PC-3 (cell line): ENCODE data around the gene CRTAC1. TPM values are rescaled to one million over a fixed set of nuclear protein-coding genes. Genes with fewer than 3 reads are reported as not detected.

Experiments
- ATAC-seq: fragments of 200-7000 bp; cut with Tn5 transposase; 2 replicates; pipeline ENCODE4 v1.9.1; 2020; ENCODE audit warnings: mild to moderate bottlenecking, moderate library complexity
- BruUV-seq: library from RNA; stranded (reverse); fragments of 400-500 nt; replicated peaks from 2 replicates; lab custom pipeline; 2021; lab: Mats Ljungman, UMichigan
- CTCF ChIA-PET: fragments of 300-600 bp; sonication (Branson Sonifier 250); formaldehyde crosslinking; loops from one replicate; lab custom pipeline; 2022; ENCODE audit warnings: antibody characterized with exemption; lab: Charles Lee
- POLR2A ChIA-PET: fragments of 300-600 bp; sonication (Branson Sonifier 250); formaldehyde crosslinking; loops from one replicate; lab custom pipeline; 2022; ENCODE audit warnings: antibody characterized with exemption; ENCODE audit not compliant: unreplicated experiment; lab: Charles Lee
- DNase-seq: peaks from one replicate; pipeline ENCODE4 v3.0.0-alpha.2; 2015
- H2AFZ ChIP-seq: fragments of 300-600 bp; sonication (generic); 2 replicates; pipeline ENCODE4 v1.6.0; 2016; ENCODE audit warnings: antibody characterized with exemption, low read length
- H3F3A ChIP-seq: fragments of 300-600 bp; sonication (generic); one replicate; pipeline ENCODE4 v1.6.0; 2017; ENCODE audit warnings: antibody characterized with exemption, low read length, control low read depth, mild to moderate bottlenecking; ENCODE audit not compliant: unreplicated experiment
- H3K27ac ChIP-seq: fragments of 300-600 bp; sonication (generic); 2 replicates; pipeline ENCODE4 v1.5.1; 2016; ENCODE audit warnings: mild to moderate bottlenecking, low read length
- H3K27me3 ChIP-seq: fragments of 300-600 bp; sonication (generic); 2 replicates; pipeline ENCODE4 v1.6.1; 2016; ENCODE audit warnings: low read length, mixed read lengths
- H3K36me3 ChIP-seq: fragments of 300-600 bp; sonication (generic); 2 replicates; pipeline ENCODE4 v1.6.1; 2016; ENCODE audit warnings: low read depth, mixed run types, low read length, mixed read lengths
- H3K4me1 ChIP-seq: fragments of 300-600 bp; sonication (generic); 2 replicates; pipeline ENCODE4 v1.5.1; 2016; ENCODE audit warnings: low read length; ENCODE audit not compliant: insufficient read depth
- H3K4me2 ChIP-seq: fragments of 300-600 bp; sonication (generic); 2 replicates; pipeline ENCODE4 v1.6.0; 2016; ENCODE audit warnings: low read length
- H3K4me3 ChIP-seq: fragments of 300-600 bp; sonication (generic); 2 replicates; pipeline ENCODE4 v1.5.1; 2016; ENCODE audit warnings: mild to moderate bottlenecking, low read length, mixed read lengths
- H3K79me2 ChIP-seq: fragments of 300-600 bp; sonication (generic); 2 replicates; pipeline ENCODE4 v1.6.1; 2017; ENCODE audit warnings: low read length, mixed read lengths
- H3K9ac ChIP-seq: fragments of 300-600 bp; sonication (generic); 2 replicates; pipeline ENCODE4 v1.6.0; 2016; ENCODE audit warnings: mild to moderate bottlenecking, low read length
- H3K9me2 ChIP-seq: fragments of 300-600 bp; sonication (generic); replicated peaks from 2 replicates; pipeline ENCODE4 v1.6.1; 2016; ENCODE audit warnings: mixed run types, low read length, mixed read lengths
- H3K9me3 ChIP-seq: fragments of 300-600 bp; sonication (generic); 2 replicates; pipeline ENCODE4 v1.6.1; 2016; ENCODE audit warnings: low read length, mixed read lengths
- H4K20me1 ChIP-seq: fragments of 300-600 bp; sonication (generic); 2 replicates; pipeline ENCODE4 v1.6.1; 2016; ENCODE audit warnings: low read length, mixed read lengths
- CTCF ChIP-seq: fragments of 300-600 bp; sonication (generic); conservative IDR thresholded peaks from 2 replicates; pipeline ENCODE4 v1.5.1; 2017; ENCODE audit warnings: antibody characterized with exemption, low read depth, mild to moderate bottlenecking, low read length
- EZH2 ChIP-seq: fragments of 300-600 bp; sonication (generic); IDR thresholded peaks from one replicate; pipeline ENCODE4 v1.6.1; 2017; ENCODE audit warnings: antibody characterized with exemption, mild to moderate bottlenecking, low read length; ENCODE audit not compliant: unreplicated experiment
- EZH2phosphoT487 ChIP-seq: fragments of 300-600 bp; sonication (generic); IDR thresholded peaks from 2 replicates; pipeline ENCODE4 v1.6.1; 2018; ENCODE audit warnings: mild to moderate bottlenecking, antibody characterized with exemption, low read length, borderline replicate concordance
- intact Hi-C: fragments of 100-400 bp; cut with micrococcal nuclease; formaldehyde crosslinking; loops from 2 replicates; pipeline ENCODE4 v1.9.0; 2023
- total RNA-seq: library from RNA; depleted of rRNA; stranded (reverse); fragments of >200 nt; gene quantifications from 2 replicates; pipeline ENCODE4 v1.2.3, GENCODE V29; 2014

The CRTAC1 gene
- total RNA-seq, 1 experiment from 2014 or later = not detected

GRCh38 chr10:97923057-97923456 lies 107.4 kb downstream of the CRTAC1 start:
- TF ChIP-seq CTCF (no peak), EZH2 (no peak)
- no peak for ATAC-seq
- no peak overlapping the region for H3K9ac ChIP-seq
- no peak overlapping the region for H3K4me2 ChIP-seq
- no peaks in the 10 kb centered on the region for H3K4me1 ChIP-seq
- H3K27ac ChIP-seq = no peak overlapping the region
- no peaks in the 10 kb centered on the region for H3K36me3 ChIP-seq
- no peaks in the 10 kb centered on the region for H3K9me2 ChIP-seq
- no TSS peak for BruUV-seq
- H3K9me3 ChIP-seq = no peaks in the 10 kb centered on the region
- H4K20me1 ChIP-seq = no peaks in the 10 kb centered on the region
- H3K4me3 ChIP-seq = no peak overlapping the region
- DNase-seq = no peak
- CTCF ChIA-PET = no interaction called here
- no peak overlapping the region for H2AFZ ChIP-seq
- no peaks in the 10 kb centered on the region for H3K79me2 ChIP-seq
- intact Hi-C loops = no loop called here
- H3F3A ChIP-seq = no peaks in the 10 kb centered on the region
- POLR2A ChIA-PET = no interaction called here
- H3K27me3 ChIP-seq = no peaks in the 10 kb centered on the region; the same call in none of the 2 replicates

GRCh38 chr10:97922022-97922758 lies 108.2 kb downstream of the CRTAC1 start:
- no peaks in the 10 kb centered on the region for H3K36me3 ChIP-seq
- no peaks in the 10 kb centered on the region for H3F3A ChIP-seq
- H3K27me3 ChIP-seq = no peaks in the 10 kb centered on the region
- no TSS peak for BruUV-seq
- no peak overlapping the region for H3K9ac ChIP-seq
- no peaks in the 10 kb centered on the region for H3K79me2 ChIP-seq
- no peak overlapping the region for H3K4me2 ChIP-seq
- ChIA-PET CTCF (interaction anchor here (0.7 kb wide), 1 partner anchor 196 kb away, joined by 4 read pairs; no protein-coding TSS in a partner anchor), POLR2A (no interaction called here)
- no peak overlapping the region for H3K4me3 ChIP-seq
- no peaks in the 10 kb centered on the region for H4K20me1 ChIP-seq
- DNase-seq = no peak
- H2AFZ ChIP-seq = no peak overlapping the region
- no peaks in the 10 kb centered on the region for H3K9me2 ChIP-seq
- TF ChIP-seq EZH2phosphoT487 (no peak), EZH2 (no peak), CTCF (no peak)
- intact Hi-C loops = no loop called here
- no peak overlapping the region for H3K27ac ChIP-seq
- no peak for ATAC-seq
- no peaks in the 10 kb centered on the region for H3K4me1 ChIP-seq
- H3K9me3 ChIP-seq = no peaks in the 10 kb centered on the region

- Histone ChIP-seq H3K27me3 (no peaks in the 10 kb centered on the region), H3K79me2 (no peaks in the 10 kb centered on the region), H3K4me1 (no peaks in the 10 kb centered on the region), H3K9ac (no peak overlapping the region), H3K36me3 (no peaks in the 10 kb centered on the region), H3K4me2 (no peak overlapping the region), H3F3A (no peaks in the 10 kb centered on the region), H4K20me1 (no peaks in the 10 kb centered on the region), H2AFZ (no peak overlapping the region), H3K27ac (no peak overlapping the region), H3K9me2 (no peaks in the 10 kb centered on the region), H3K4me3 (no peak overlapping the region), H3K9me3 (no peaks in the 10 kb centered on the region)
- ChIA-PET POLR2A (interaction anchor here (0.5 to 0.6 kb wide), 2 partner anchors 54 to 407 kb away, joined by 4 to 9 read pairs; no protein-coding TSS in a partner anchor), CTCF (interaction anchor here (0.7 kb wide), 1 partner anchor 195 kb away, joined by 4 read pairs; no protein-coding TSS in a partner anchor)
- intact Hi-C loops = no loop called here
- TF ChIP-seq EZH2phosphoT487 = no peak
- DNase-seq = no peak
- no peak for ATAC-seq
- BruUV-seq = no TSS peak
Observed at GRCh38 chr10:97921581-97922021, 108.8 kb downstream of the CRTAC1 start.
